Tibial nerve (tissue), 4 donors: ENCODE results near the gene CYP1B1. TPM values are rescaled to one million over a fixed set of nuclear protein-coding genes. Genes with fewer than 3 reads are reported as not detected.
A peak's percentile ranks its signal among the peaks of the same experiment; 100 is the strongest.

Source experiments
- DNase-seq, 2 donors: peaks; one replicate each; pipeline ENCODE4 v3.0.0-alpha.2; 2019; ENCODE audit warnings: low spot score in 2 of 2
- H3K27ac ChIP-seq, 4 donors: fragments of 200-600 bp; sonication (generic) in 3 of 4; one replicate each; pipeline ENCODE4 v1.5.1; 2017 to 2019; ENCODE audit warnings: mild to moderate bottlenecking in 1 of 4
- H3K27me3 ChIP-seq, 2 donors: fragments of 200-600 bp; sonication (generic) in 1 of 2; one replicate each; pipeline versions ENCODE4 v1.5.1 to v1.6.0; 2017 to 2019
- H3K36me3 ChIP-seq, 3 donors: fragments of 200-600 bp; sonication (generic); one replicate each; pipeline ENCODE4 v1.5.1; 2018 to 2019
- H3K4me1 ChIP-seq, 4 donors: fragments of 200-600 bp; sonication (generic) in 3 of 4; one replicate each; pipeline ENCODE4 v1.5.1; 2017 to 2019
- H3K4me3 ChIP-seq, 4 donors: fragments of 200-600 bp; sonication (generic) in 3 of 4; one replicate each; pipeline ENCODE4 v1.5.1; 2017 to 2019; ENCODE audit warnings: mild to moderate bottlenecking in 1 of 4, moderate library complexity in 1 of 4
- H3K9me3 ChIP-seq, 4 donors: fragments of 200-600 bp; sonication (generic) in 3 of 4; one replicate each; pipeline ENCODE4 v1.5.1; 2017 to 2019
- EP300 ChIP-seq, 2 donors: sonication (generic); formaldehyde crosslinking; IDR thresholded peaks; one replicate each; pipeline ENCODE4 v1.6.1; 2017; ENCODE audit warnings: antibody characterized with exemption in 2 of 2, mild to moderate bottlenecking in 1 of 2
- POLR2A ChIP-seq, 2 donors: fragments of 450-650 bp; IDR thresholded peaks; one replicate each; pipeline ENCODE4 v1.6.1; 2017; ENCODE audit warnings: antibody characterized with exemption in 2 of 2, mild to moderate bottlenecking in 2 of 2, moderate library complexity in 2 of 2
- WGBS, 2 donors: methylation state at CpG; one replicate each; pipeline ENCODE4 v1.1.5; 2018; 5-methylcytosine and 5-hydroxymethylcytosine counted together
- total RNA-seq, 4 donors: library from RNA; depleted of rRNA; stranded (reverse); fragments of >200 nt; gene quantifications; one replicate each; pipeline ENCODE4 v1.1.0, GENCODE V29; 2016
- TF ChIP-seq, protein P1 (sequence below), 5 experiments: fragments of 200-600 bp in 3 of 5; fragments of 450-650 bp in 2 of 5; sonication (generic) in 3 of 5; IDR thresholded peaks; one replicate each; pipeline ENCODE4 v1.5.1; 2016 to 2019; ENCODE audit warnings: antibody characterized with exemption in 5 of 5, mild to moderate bottlenecking in 3 of 5, moderate library complexity in 2 of 5

The CYP1B1 gene
- total RNA-seq, 4 donors from 2014 or later, result 170 to 321 (median 212) TPM

- peak in 1 of 2 donors; percentile 41 for DNase-seq
- WGBS, 2 donors, result 13 to 29% methylated on average over 38 of the region's 38 CpGs
- peaks cover 0 to 4% (median 0%) of the 10 kb centered on the region in 4 donors for H3K9me3 ChIP-seq
Observed at GRCh38 chr2:38037757-38038621, 38.0 kb downstream of the CYP1B1 start.

DNA sequence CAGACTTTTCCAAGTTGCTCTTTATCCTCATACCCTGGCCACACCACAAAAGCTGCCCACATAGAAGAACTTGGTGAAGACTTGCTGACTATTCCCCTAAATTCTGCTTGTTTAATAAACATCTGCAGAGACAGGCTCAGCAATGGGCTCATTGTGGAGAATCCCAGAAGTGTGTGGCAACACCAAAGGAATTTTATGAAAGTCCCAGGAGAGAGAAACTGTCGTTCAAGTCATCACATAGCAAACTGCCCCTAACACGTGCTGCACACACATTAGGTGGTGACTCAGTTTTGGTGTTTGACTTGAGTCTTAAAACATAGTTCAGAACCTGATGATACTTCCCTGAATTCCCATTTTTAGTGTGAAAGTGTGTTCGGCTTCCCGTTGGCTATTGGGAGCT is 38.6 kb downstream of the CYP1B1 start:
- H3K27ac ChIP-seq, result peak overlapping the region in 2 of 4 donors; percentile 77 to 81
- H3K4me3 ChIP-seq, result peak overlapping the region in 1 of 4 donors; percentile 46
- no peaks in the 10 kb centered on the region for H3K27me3 ChIP-seq
- H3K9me3 ChIP-seq, result no peaks in the 10 kb centered on the region
- H3K4me1 ChIP-seq, result peaks cover 0 to 20% (median 9%) of the 10 kb centered on the region in 4 donors
- whole genome bisulfite sequencing, 2 donors, result 80 to 83% methylated on average over 4 of the region's 4 CpGs
- DNase-seq, result no peak
- H3K36me3 ChIP-seq, result no peaks in the 10 kb centered on the region
- TF ChIP-seq EP300 (IDR thresholded peaks at IDR 0.05) (no peak), POLR2A (IDR thresholded peaks at IDR 0.05) (no peak)
- TF ChIP-seq, protein P1, sequence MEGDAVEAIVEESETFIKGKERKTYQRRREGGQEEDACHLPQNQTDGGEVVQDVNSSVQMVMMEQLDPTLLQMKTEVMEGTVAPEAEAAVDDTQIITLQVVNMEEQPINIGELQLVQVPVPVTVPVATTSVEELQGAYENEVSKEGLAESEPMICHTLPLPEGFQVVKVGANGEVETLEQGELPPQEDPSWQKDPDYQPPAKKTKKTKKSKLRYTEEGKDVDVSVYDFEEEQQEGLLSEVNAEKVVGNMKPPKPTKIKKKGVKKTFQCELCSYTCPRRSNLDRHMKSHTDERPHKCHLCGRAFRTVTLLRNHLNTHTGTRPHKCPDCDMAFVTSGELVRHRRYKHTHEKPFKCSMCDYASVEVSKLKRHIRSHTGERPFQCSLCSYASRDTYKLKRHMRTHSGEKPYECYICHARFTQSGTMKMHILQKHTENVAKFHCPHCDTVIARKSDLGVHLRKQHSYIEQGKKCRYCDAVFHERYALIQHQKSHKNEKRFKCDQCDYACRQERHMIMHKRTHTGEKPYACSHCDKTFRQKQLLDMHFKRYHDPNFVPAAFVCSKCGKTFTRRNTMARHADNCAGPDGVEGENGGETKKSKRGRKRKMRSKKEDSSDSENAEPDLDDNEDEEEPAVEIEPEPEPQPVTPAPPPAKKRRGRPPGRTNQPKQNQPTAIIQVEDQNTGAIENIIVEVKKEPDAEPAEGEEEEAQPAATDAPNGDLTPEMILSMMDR (IDR thresholded peaks at IDR 0.05), result no peak

More at GRCh38 chr2:38037757-38038621, 38.0 kb downstream of the CYP1B1 start:
- TF ChIP-seq POLR2A (IDR thresholded peaks at IDR 0.05), result no peak
- peak in 1 of 2 donors; percentile 45 for TF ChIP-seq EP300 (IDR thresholded peaks at IDR 0.05)
- TF ChIP-seq, protein P1 (IDR thresholded peaks at IDR 0.05), result peak in 3 of 5 experiments; percentile 20 to 56 (median 36)
- Histone ChIP-seq H3K27me3 (no peaks in the 10 kb centered on the region), H3K36me3 (no peaks in the 10 kb centered on the region), H3K27ac (peak overlapping the region in 2 of 4 donors; percentile 77 to 81), H3K4me1 (peaks cover 0 to 20% (median 9%) of the 10 kb centered on the region in 4 donors), H3K4me3 (peak overlapping the region in 3 of 4 donors; percentile 14 to 46 (median 23))

GRCh38 chr2:38035968-38036367 is 40.0 kb downstream of the CYP1B1 start:
- H3K27me3 ChIP-seq, result no peaks in the 10 kb centered on the region
- TF ChIP-seq EP300 (IDR thresholded peaks at IDR 0.05) (no peak), POLR2A (IDR thresholded peaks at IDR 0.05) (no peak)
- TF ChIP-seq, protein P1 (IDR thresholded peaks at IDR 0.05), result no peak
- peaks cover 0 to 21% (median 9%) of the 10 kb centered on the region in 4 donors for H3K4me1 ChIP-seq
- WGBS, 2 donors, result 82 to 83% methylated on average over 7 of the region's 7 CpGs
- DNase-seq, result no peak
- no peak overlapping the region for H3K4me3 ChIP-seq
- H3K27ac ChIP-seq, result no peak overlapping the region
- no peaks in the 10 kb centered on the region for H3K36me3 ChIP-seq
- no peaks in the 10 kb centered on the region for H3K9me3 ChIP-seq

DNA sequence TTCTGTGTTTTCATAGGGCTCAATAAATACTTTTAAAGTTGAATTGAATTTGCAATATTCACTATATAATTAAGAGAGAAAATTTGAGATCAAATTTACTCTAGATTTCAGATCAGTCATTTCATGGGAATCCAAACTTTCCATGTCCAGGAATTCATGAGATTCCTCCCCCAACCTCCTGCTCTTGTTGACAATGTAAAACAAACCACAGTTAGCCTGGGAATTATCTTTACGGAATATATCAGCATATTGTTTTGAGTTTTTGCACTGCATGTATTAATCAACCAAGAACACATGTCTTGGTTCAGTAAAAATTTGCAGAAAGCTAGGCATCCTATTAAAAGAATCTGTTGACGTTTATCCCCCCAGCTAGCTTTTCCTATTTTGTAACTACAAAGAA is 42.3 kb downstream of the CYP1B1 start:
- no peak overlapping the region for H3K27ac ChIP-seq
- H3K4me1 ChIP-seq, result peaks cover 0 to 22% (median 8%) of the 10 kb centered on the region in 4 donors
- H3K9me3 ChIP-seq, result no peaks in the 10 kb centered on the region
- H3K4me3 ChIP-seq, result no peak overlapping the region
- no peaks in the 10 kb centered on the region for H3K36me3 ChIP-seq
- 43 to 63% methylated on average over 2 of the region's 2 CpGs for WGBS, 2 donors
- H3K27me3 ChIP-seq, result no peaks in the 10 kb centered on the region
- TF ChIP-seq, protein P1 (IDR thresholded peaks at IDR 0.05), result no peak
- TF ChIP-seq EP300 (IDR thresholded peaks at IDR 0.05), result no peak
- TF ChIP-seq POLR2A (IDR thresholded peaks at IDR 0.05), result no peak
- DNase-seq, result no peak

- peaks cover 0 to 15% (median 2%) of the 10 kb centered on the region in 4 donors for H3K4me1 ChIP-seq
- no peaks in the 10 kb centered on the region for H3K27me3 ChIP-seq
- TF ChIP-seq, protein P1 (IDR thresholded peaks at IDR 0.05), result no peak
- TF ChIP-seq POLR2A (IDR thresholded peaks at IDR 0.05) (no peak), EP300 (IDR thresholded peaks at IDR 0.05) (no peak)
- no peaks in the 10 kb centered on the region for H3K36me3 ChIP-seq
- WGBS, 2 donors, result 90 to 91% methylated on average over 2 of the region's 2 CpGs
- H3K9me3 ChIP-seq, result no peaks in the 10 kb centered on the region
- no peak overlapping the region for H3K27ac ChIP-seq
- H3K4me3 ChIP-seq, result no peak overlapping the region
- DNase-seq, result no peak
Observed at GRCh38 chr2:38032946-38033345, 43.0 kb downstream of the CYP1B1 start.
